Measurements from ENCODE around the gene SOX12.

DNA sequence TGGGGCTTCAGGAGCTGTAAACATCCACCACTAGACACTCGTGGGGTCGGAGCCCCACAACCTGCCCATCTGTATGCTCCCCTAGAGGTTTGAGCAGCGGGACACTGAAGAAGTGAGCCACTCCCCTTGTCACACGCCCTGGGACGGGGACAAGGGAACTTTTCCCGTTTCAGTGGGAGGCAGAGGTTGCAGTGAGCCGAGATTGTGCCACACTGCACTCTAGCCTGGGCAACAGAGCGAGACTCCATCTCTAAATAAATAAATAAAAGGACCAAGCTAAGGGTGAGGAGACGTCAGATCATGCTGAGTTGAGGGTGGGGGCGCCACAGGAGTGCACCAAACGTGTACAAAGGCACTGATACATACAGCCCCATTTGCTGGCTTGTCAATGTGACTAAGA is 19.6 kb upstream of the SOX12 start:
- no peak for TF ChIP-seq SIN3A (IDR thresholded peaks at IDR 0.05; ENCODE audit: low read depth)
- TF ChIP-seq, protein P1, sequence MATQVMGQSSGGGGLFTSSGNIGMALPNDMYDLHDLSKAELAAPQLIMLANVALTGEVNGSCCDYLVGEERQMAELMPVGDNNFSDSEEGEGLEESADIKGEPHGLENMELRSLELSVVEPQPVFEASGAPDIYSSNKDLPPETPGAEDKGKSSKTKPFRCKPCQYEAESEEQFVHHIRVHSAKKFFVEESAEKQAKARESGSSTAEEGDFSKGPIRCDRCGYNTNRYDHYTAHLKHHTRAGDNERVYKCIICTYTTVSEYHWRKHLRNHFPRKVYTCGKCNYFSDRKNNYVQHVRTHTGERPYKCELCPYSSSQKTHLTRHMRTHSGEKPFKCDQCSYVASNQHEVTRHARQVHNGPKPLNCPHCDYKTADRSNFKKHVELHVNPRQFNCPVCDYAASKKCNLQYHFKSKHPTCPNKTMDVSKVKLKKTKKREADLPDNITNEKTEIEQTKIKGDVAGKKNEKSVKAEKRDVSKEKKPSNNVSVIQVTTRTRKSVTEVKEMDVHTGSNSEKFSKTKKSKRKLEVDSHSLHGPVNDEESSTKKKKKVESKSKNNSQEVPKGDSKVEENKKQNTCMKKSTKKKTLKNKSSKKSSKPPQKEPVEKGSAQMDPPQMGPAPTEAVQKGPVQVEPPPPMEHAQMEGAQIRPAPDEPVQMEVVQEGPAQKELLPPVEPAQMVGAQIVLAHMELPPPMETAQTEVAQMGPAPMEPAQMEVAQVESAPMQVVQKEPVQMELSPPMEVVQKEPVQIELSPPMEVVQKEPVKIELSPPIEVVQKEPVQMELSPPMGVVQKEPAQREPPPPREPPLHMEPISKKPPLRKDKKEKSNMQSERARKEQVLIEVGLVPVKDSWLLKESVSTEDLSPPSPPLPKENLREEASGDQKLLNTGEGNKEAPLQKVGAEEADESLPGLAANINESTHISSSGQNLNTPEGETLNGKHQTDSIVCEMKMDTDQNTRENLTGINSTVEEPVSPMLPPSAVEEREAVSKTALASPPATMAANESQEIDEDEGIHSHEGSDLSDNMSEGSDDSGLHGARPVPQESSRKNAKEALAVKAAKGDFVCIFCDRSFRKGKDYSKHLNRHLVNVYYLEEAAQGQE (IDR thresholded peaks at IDR 0.05; ENCODE audit: low read depth), result no peak
- no peak for TF ChIP-seq EZH2 (IDR thresholded peaks at IDR 0.05)
- TF ChIP-seq SP1 (IDR thresholded peaks at IDR 0.05; ENCODE audit: low read depth), result no peak
- TF ChIP-seq, protein P2, sequence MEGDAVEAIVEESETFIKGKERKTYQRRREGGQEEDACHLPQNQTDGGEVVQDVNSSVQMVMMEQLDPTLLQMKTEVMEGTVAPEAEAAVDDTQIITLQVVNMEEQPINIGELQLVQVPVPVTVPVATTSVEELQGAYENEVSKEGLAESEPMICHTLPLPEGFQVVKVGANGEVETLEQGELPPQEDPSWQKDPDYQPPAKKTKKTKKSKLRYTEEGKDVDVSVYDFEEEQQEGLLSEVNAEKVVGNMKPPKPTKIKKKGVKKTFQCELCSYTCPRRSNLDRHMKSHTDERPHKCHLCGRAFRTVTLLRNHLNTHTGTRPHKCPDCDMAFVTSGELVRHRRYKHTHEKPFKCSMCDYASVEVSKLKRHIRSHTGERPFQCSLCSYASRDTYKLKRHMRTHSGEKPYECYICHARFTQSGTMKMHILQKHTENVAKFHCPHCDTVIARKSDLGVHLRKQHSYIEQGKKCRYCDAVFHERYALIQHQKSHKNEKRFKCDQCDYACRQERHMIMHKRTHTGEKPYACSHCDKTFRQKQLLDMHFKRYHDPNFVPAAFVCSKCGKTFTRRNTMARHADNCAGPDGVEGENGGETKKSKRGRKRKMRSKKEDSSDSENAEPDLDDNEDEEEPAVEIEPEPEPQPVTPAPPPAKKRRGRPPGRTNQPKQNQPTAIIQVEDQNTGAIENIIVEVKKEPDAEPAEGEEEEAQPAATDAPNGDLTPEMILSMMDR (IDR thresholded peaks at IDR 0.05 in 2 of 3, conservative IDR thresholded peaks at IDR 0.05 in 1 of 3; ENCODE audit: borderline replicate concordance in 1 of 3, insufficient read depth in 1 of 3, low read depth in 2 of 3, low read length in 2 of 3), result no peak
- TF ChIP-seq, protein P3, sequence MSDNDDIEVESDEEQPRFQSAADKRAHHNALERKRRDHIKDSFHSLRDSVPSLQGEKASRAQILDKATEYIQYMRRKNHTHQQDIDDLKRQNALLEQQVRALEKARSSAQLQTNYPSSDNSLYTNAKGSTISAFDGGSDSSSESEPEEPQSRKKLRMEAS (IDR thresholded peaks at IDR 0.05), result no peak
- TF ChIP-seq, protein P4, sequence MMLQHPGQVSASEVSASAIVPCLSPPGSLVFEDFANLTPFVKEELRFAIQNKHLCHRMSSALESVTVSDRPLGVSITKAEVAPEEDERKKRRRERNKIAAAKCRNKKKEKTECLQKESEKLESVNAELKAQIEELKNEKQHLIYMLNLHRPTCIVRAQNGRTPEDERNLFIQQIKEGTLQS (IDR thresholded peaks at IDR 0.05), result no peak
- TF ChIP-seq POLR2AphosphoS5 (IDR thresholded peaks at IDR 0.05; ENCODE audit: low read depth, low read length), result no peak
- TF ChIP-seq JUND (IDR thresholded peaks at IDR 0.05), result no peak
- TF ChIP-seq, protein P5, sequence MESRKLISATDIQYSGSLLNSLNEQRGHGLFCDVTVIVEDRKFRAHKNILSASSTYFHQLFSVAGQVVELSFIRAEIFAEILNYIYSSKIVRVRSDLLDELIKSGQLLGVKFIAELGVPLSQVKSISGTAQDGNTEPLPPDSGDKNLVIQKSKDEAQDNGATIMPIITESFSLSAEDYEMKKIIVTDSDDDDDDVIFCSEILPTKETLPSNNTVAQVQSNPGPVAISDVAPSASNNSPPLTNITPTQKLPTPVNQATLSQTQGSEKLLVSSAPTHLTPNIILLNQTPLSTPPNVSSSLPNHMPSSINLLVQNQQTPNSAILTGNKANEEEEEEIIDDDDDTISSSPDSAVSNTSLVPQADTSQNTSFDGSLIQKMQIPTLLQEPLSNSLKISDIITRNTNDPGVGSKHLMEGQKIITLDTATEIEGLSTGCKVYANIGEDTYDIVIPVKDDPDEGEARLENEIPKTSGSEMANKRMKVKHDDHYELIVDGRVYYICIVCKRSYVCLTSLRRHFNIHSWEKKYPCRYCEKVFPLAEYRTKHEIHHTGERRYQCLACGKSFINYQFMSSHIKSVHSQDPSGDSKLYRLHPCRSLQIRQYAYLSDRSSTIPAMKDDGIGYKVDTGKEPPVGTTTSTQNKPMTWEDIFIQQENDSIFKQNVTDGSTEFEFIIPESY (IDR thresholded peaks at IDR 0.05; ENCODE audit: extremely low read depth, insufficient replicate concordance, low read length), result no peak
- TF ChIP-seq POLR2A (IDR thresholded peaks at IDR 0.05; ENCODE audit: borderline replicate concordance, extremely low read depth, insufficient read depth, insufficient read length), result no peak

All from HCT116 (cell line).